ENCODE results near the gene SLC22A25. TPM values are rescaled to one million over a fixed set of nuclear protein-coding genes. Genes with fewer than 3 reads are reported as not detected.

The SLC22A25 gene
- polyA plus RNA-seq, 1 donor from 2014 or later, result not detected

- no peaks in the 10 kb centered on the region for H4K20me1 ChIP-seq (ENCODE audit: insufficient read depth)
- H3K27ac ChIP-seq (ENCODE audit: low read length), result no peak overlapping the region
- TF ChIP-seq, protein P1, sequence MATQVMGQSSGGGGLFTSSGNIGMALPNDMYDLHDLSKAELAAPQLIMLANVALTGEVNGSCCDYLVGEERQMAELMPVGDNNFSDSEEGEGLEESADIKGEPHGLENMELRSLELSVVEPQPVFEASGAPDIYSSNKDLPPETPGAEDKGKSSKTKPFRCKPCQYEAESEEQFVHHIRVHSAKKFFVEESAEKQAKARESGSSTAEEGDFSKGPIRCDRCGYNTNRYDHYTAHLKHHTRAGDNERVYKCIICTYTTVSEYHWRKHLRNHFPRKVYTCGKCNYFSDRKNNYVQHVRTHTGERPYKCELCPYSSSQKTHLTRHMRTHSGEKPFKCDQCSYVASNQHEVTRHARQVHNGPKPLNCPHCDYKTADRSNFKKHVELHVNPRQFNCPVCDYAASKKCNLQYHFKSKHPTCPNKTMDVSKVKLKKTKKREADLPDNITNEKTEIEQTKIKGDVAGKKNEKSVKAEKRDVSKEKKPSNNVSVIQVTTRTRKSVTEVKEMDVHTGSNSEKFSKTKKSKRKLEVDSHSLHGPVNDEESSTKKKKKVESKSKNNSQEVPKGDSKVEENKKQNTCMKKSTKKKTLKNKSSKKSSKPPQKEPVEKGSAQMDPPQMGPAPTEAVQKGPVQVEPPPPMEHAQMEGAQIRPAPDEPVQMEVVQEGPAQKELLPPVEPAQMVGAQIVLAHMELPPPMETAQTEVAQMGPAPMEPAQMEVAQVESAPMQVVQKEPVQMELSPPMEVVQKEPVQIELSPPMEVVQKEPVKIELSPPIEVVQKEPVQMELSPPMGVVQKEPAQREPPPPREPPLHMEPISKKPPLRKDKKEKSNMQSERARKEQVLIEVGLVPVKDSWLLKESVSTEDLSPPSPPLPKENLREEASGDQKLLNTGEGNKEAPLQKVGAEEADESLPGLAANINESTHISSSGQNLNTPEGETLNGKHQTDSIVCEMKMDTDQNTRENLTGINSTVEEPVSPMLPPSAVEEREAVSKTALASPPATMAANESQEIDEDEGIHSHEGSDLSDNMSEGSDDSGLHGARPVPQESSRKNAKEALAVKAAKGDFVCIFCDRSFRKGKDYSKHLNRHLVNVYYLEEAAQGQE (IDR thresholded peaks at IDR 0.05; ENCODE audit: borderline replicate concordance), result no peak
- no peak for TF ChIP-seq POLR2AphosphoS5 (IDR thresholded peaks at IDR 0.05)
- TF ChIP-seq SMC3 (conservative IDR thresholded peaks at IDR 0.05; ENCODE audit: poor library complexity), result peak; percentile 66
- peak; percentile 62 for TF ChIP-seq CTCF (IDR thresholded peaks at IDR 0.05; ENCODE audit: poor library complexity, severe bottlenecking)
- no peak for TF ChIP-seq EP300 (conservative IDR thresholded peaks at IDR 0.05; ENCODE audit: poor library complexity, severe bottlenecking)
- no peak for TF ChIP-seq EZH2 (IDR thresholded peaks at IDR 0.05; ENCODE audit: borderline replicate concordance, insufficient read depth, low read length, poor library complexity, severe bottlenecking)
- TF ChIP-seq TAF1 (IDR thresholded peaks at IDR 0.05; ENCODE audit: low read depth), result no peak
- TF ChIP-seq RAD21 (conservative IDR thresholded peaks at IDR 0.05), result peak; percentile 67
- no peak for TF ChIP-seq MXI1 (conservative IDR thresholded peaks at IDR 0.05; ENCODE audit: poor library complexity, severe bottlenecking)
- H3K9ac ChIP-seq (ENCODE audit: low read length), result no peak overlapping the region
- H3K9me2 ChIP-seq (ENCODE audit: insufficient read depth, low read length), result no peaks in the 10 kb centered on the region
- no peaks in the 10 kb centered on the region for H3K36me3 ChIP-seq (ENCODE audit: insufficient read depth, low read length)
- no peaks in the 10 kb centered on the region for H3F3A ChIP-seq (ENCODE audit: insufficient read depth, low read length, poor library complexity, severe bottlenecking)
- H3K79me2 ChIP-seq (replicated peaks; ENCODE audit: insufficient read depth, low read length), result no peaks in the 10 kb centered on the region
- no peak overlapping the region for H2AFZ ChIP-seq (ENCODE audit: low read depth, low read length)
- no peak overlapping the region for H3K4me2 ChIP-seq (ENCODE audit: low read length)
- H3K9me3 ChIP-seq (ENCODE audit: low read length), result no peaks in the 10 kb centered on the region
- no peak overlapping the region for H3K4me3 ChIP-seq (ENCODE audit: low read length)
- no peaks in the 10 kb centered on the region for H3K27me3 ChIP-seq (ENCODE audit: insufficient read depth, low read depth, low read length)
Observed at GRCh38 chr11:63212742-63213141, 30.7 kb downstream of the SLC22A25 start.

DNA sequence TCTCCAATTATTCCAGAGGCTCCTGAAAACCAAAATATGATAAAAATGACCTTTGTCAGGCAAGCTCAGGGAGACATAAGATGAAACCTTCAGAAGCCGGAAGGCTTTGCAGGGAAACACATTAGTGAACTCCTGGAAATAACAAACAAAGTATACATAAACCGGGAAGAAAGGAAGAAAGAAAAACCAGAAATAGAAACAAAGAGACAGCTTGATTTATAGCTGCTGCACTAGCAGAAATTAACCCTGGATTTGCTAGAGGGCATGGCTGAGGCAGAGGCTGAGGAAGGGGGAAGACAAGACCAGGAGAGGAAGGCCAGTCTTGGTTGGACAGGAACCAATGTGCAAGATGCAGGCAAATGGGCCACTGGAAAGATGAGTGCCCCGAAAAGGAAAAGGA is 33.3 kb downstream of the SLC22A25 start:
- H3K27ac ChIP-seq (ENCODE audit: low read length), result no peak overlapping the region
- no peaks in the 10 kb centered on the region for H4K20me1 ChIP-seq (ENCODE audit: insufficient read depth)
- no peaks in the 10 kb centered on the region for H3F3A ChIP-seq (ENCODE audit: insufficient read depth, low read length, poor library complexity, severe bottlenecking)
- H3K9ac ChIP-seq (ENCODE audit: low read length), result no peak overlapping the region
- H3K36me3 ChIP-seq (ENCODE audit: insufficient read depth, low read length), result no peaks in the 10 kb centered on the region
- no peaks in the 10 kb centered on the region for H3K79me2 ChIP-seq (replicated peaks; ENCODE audit: insufficient read depth, low read length)
- no peaks in the 10 kb centered on the region for H3K27me3 ChIP-seq (ENCODE audit: insufficient read depth, low read depth, low read length)
- H3K9me2 ChIP-seq (ENCODE audit: insufficient read depth, low read length), result no peaks in the 10 kb centered on the region
- TF ChIP-seq EZH2 (IDR thresholded peaks at IDR 0.05; ENCODE audit: borderline replicate concordance, insufficient read depth, low read length, poor library complexity, severe bottlenecking) (no peak), SMC3 (conservative IDR thresholded peaks at IDR 0.05; ENCODE audit: poor library complexity) (no peak), RAD21 (conservative IDR thresholded peaks at IDR 0.05) (no peak), EP300 (conservative IDR thresholded peaks at IDR 0.05; ENCODE audit: poor library complexity, severe bottlenecking) (no peak), POLR2AphosphoS5 (IDR thresholded peaks at IDR 0.05) (no peak), TAF1 (IDR thresholded peaks at IDR 0.05; ENCODE audit: low read depth) (no peak), CTCF (IDR thresholded peaks at IDR 0.05; ENCODE audit: poor library complexity, severe bottlenecking) (no peak), MXI1 (conservative IDR thresholded peaks at IDR 0.05; ENCODE audit: poor library complexity, severe bottlenecking) (no peak)
- TF ChIP-seq, protein P1 (IDR thresholded peaks at IDR 0.05; ENCODE audit: borderline replicate concordance), result no peak
- no peak overlapping the region for H3K4me2 ChIP-seq (ENCODE audit: low read length)
- H2AFZ ChIP-seq (ENCODE audit: low read depth, low read length), result no peak overlapping the region
- no peak overlapping the region for H3K4me3 ChIP-seq (ENCODE audit: low read length)
- H3K9me3 ChIP-seq (ENCODE audit: low read length), result no peaks in the 10 kb centered on the region

Measured in neural cell (in vitro differentiated cells).